Measurements from ENCODE around the gene DMRTB1. TPM values are rescaled to one million over a fixed set of nuclear protein-coding genes. Genes with fewer than 3 reads are reported as not detected.
"Not testable (repeated sequence)": the region's sequence is repeated elsewhere in the genome, so short reads cannot be mapped to it uniquely, and the experiment has no call there.

The DMRTB1 gene
- total RNA-seq, 2 donors from 2014 or later = not detected

DNA sequence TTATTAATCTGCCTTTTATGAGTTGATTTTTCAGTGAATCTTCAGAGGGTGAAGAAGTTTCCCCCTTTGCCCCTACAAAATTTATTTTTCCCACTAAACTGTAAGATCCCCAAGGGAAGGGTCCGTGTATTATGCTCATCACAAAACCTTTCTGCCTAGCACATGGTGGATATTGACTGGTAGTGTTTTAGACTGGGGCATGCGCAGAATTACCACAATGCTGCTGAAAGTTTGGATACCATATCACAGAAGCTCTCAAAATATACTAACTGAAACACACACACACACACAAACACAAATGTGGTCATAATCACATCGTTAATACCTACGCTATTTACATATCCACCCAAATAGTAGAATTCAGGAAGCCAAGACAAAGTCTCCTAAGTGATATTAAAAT is 28.0 kb upstream of the DMRTB1 start:
- Histone ChIP-seq H3K9me3 (no peaks in the 10 kb centered on the region), H3K27me3 (no peaks in the 10 kb centered on the region), H3K4me1 (no peaks in the 10 kb centered on the region), H3K27ac (no peak overlapping the region), H3K36me3 (no peaks in the 10 kb centered on the region), H3K4me3 (no peak overlapping the region)
- no peak for DNase-seq (ENCODE audit: low spot score)
- TF ChIP-seq CTCF (IDR thresholded peaks at IDR 0.05) = no peak

DNA sequence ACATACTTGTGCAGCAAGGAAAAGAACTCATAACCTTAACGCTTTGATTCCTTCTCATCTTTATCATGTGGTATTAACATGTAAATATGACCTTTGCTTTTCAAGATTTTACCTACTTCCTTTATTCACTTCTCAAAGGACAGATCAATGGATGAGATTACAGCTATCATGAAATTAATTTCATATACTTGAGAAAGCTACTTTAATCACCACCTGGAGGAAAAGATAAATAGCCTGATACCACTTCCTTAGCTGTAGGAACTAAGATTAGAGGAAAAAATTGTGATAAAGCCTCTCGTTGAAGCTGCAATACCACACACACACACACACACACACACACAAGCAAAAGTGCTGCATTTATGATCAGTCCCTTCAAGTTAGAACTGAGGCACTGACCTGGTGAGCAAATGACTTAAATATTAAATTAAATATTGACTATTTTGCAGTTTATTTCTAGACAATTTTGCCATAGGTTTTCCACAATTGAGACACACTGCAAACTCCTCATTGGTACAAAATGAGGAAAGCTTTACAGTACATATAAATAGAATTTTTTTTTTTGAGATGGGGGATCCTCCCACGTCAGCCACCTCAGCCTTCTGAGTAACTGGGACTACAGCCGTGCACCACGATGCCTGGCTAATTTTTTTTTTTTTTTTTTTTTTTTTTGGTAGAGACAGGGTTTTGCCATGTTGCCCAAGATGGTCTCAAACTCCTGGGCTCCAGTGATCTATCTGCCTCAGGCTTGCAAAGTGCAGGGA is 27.2 kb upstream of the DMRTB1 start:
- no peaks in the 10 kb centered on the region for H3K4me1 ChIP-seq
- TF ChIP-seq CTCF (IDR thresholded peaks at IDR 0.05) = no peak

GRCh38 chr1:53432611-53433010 is 26.6 kb upstream of the DMRTB1 start:
- no peak for DNase-seq (ENCODE audit: low spot score)

More for the DNA sequence above, 27.2 kb upstream of the DMRTB1 start:
- H3K36me3 ChIP-seq = no peaks in the 10 kb centered on the region
- DNase-seq (ENCODE audit: low spot score) = no peak
- no peaks in the 10 kb centered on the region for H3K9me3 ChIP-seq
- H3K27me3 ChIP-seq = no peaks in the 10 kb centered on the region
- H3K4me3 ChIP-seq = no peak overlapping the region
- H3K27ac ChIP-seq = no peak overlapping the region

GRCh38 chr1:53434405-53435007 is 24.7 kb upstream of the DMRTB1 start:
- DNase-seq (ENCODE audit: low spot score); H3K4me3 ChIP-seq; H3K27ac ChIP-seq; H3K36me3 ChIP-seq; H3K9me3 ChIP-seq; H3K4me1 ChIP-seq; H3K27me3 ChIP-seq: not testable (repeated sequence)

More at GRCh38 chr1:53432611-53433010, 26.6 kb upstream of the DMRTB1 start:
- H3K27ac ChIP-seq = no peak overlapping the region
- H3K27me3 ChIP-seq = no peaks in the 10 kb centered on the region
- TF ChIP-seq CTCF (IDR thresholded peaks at IDR 0.05) = no peak
- no peaks in the 10 kb centered on the region for H3K9me3 ChIP-seq
- H3K36me3 ChIP-seq = no peaks in the 10 kb centered on the region
- H3K4me3 ChIP-seq = no peak overlapping the region
- no peaks in the 10 kb centered on the region for H3K4me1 ChIP-seq

GRCh38 chr1:53435151-53435550 is 24.0 kb upstream of the DMRTB1 start:
- no peaks in the 10 kb centered on the region for H3K36me3 ChIP-seq
- no peak for TF ChIP-seq CTCF (IDR thresholded peaks at IDR 0.05)
- no peaks in the 10 kb centered on the region for H3K4me1 ChIP-seq
- no peak for DNase-seq (ENCODE audit: low spot score)
- no peak overlapping the region for H3K27ac ChIP-seq
- no peaks in the 10 kb centered on the region for H3K9me3 ChIP-seq
- no peak overlapping the region for H3K4me3 ChIP-seq
- H3K27me3 ChIP-seq = no peaks in the 10 kb centered on the region

DNA sequence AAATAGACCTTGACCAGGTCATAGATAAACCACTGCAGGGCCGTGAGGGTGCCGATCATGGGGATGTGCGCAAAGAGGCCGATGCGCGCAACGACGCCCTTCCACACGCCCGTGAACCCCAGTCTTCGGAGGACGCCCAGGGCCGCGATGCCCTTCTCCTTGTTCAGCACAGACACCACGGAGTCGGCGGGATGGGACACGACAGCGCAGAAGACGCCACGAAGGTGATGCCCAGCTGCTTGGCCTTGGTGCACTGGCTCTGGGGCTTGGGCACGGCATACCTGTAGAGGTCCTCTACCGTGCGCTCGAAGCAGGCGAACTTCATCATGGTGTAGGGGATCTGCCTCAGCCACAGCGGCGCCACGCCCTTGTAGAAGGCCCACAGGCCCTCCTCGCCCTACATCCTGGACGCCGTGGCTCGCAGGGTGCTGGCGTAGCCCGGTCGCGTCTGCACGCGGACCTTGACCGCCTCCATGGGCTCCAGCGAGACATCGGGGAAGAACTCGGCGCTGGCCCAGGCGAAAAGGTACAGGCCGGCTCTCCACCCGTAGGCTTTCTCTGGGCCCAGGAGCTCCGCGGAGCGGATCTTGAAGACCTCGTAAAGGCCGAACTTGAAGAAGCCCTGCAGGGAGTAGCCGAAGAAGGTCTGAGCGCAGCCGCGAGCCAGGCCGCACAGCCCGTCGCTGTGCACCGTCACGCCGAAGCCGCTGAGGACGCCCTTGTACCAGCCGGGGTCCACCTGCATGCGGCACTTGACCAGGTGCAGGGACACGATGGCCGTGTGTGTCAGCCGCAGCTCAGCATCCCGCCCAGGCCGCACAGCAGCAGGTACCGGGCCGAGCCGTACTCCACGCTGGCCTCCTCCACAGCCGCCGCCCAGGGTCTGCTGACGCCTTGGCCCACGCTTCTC is 20.5 kb upstream of the DMRTB1 start:
- H3K9me3 ChIP-seq = no peaks in the 10 kb centered on the region
- no peak for DNase-seq (ENCODE audit: low spot score)
- no peak for TF ChIP-seq CTCF (IDR thresholded peaks at IDR 0.05)
- no peak overlapping the region for H3K27ac ChIP-seq
- no peaks in the 10 kb centered on the region for H3K4me1 ChIP-seq
- no peak overlapping the region for H3K4me3 ChIP-seq
- H3K27me3 ChIP-seq = no peaks in the 10 kb centered on the region
- H3K36me3 ChIP-seq = no peaks in the 10 kb centered on the region

All from right atrium auricular region (tissue), 2 donors.